ENCODE data around the gene DYRK1A.

Gene DYRK1A

GRCh38 chr21:37339552-37339939 lies 27.0 kb upstream of the DYRK1A start:
- TF ChIP-seq, protein P1, sequence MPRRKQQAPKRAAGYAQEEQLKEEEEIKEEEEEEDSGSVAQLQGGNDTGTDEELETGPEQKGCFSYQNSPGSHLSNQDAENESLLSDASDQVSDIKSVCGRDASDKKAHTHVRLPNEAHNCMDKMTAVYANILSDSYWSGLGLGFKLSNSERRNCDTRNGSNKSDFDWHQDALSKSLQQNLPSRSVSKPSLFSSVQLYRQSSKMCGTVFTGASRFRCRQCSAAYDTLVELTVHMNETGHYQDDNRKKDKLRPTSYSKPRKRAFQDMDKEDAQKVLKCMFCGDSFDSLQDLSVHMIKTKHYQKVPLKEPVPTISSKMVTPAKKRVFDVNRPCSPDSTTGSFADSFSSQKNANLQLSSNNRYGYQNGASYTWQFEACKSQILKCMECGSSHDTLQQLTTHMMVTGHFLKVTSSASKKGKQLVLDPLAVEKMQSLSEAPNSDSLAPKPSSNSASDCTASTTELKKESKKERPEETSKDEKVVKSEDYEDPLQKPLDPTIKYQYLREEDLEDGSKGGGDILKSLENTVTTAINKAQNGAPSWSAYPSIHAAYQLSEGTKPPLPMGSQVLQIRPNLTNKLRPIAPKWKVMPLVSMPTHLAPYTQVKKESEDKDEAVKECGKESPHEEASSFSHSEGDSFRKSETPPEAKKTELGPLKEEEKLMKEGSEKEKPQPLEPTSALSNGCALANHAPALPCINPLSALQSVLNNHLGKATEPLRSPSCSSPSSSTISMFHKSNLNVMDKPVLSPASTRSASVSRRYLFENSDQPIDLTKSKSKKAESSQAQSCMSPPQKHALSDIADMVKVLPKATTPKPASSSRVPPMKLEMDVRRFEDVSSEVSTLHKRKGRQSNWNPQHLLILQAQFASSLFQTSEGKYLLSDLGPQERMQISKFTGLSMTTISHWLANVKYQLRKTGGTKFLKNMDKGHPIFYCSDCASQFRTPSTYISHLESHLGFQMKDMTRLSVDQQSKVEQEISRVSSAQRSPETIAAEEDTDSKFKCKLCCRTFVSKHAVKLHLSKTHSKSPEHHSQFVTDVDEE (CRISPR knock-in tag; IDR thresholded peaks at IDR 0.05) = 0 out of 2 replicates have a peak, but pooled peaks have one; percentile 40
- TF ChIP-seq, protein P2, sequence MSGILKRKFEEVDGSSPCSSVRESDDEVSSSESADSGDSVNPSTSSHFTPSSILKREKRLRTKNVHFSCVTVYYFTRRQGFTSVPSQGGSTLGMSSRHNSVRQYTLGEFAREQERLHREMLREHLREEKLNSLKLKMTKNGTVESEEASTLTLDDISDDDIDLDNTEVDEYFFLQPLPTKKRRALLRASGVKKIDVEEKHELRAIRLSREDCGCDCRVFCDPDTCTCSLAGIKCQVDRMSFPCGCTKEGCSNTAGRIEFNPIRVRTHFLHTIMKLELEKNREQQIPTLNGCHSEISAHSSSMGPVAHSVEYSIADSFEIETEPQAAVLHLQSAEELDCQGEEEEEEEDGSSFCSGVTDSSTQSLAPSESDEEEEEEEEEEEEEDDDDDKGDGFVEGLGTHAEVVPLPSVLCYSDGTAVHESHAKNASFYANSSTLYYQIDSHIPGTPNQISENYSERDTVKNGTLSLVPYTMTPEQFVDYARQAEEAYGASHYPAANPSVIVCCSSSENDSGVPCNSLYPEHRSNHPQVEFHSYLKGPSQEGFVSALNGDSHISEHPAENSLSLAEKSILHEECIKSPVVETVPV (CRISPR knock-in tag; IDR thresholded peaks at IDR 0.05) = 0 out of 2 replicates have a peak, but pooled peaks have one; percentile 25
- no peak for TF ChIP-seq OSR1 (CRISPR knock-in tag; IDR thresholded peaks at IDR 0.05)
- TF ChIP-seq CSDC2 (CRISPR knock-in tag; IDR thresholded peaks at IDR 0.05) = no peak
- peak; percentile 85 for TF ChIP-seq ISL1 (CRISPR knock-in tag; IDR thresholded peaks at IDR 0.05)
- no peak for TF ChIP-seq ZNF8 (CRISPR knock-in tag; IDR thresholded peaks at IDR 0.05)
- TF ChIP-seq ZC3H10 (CRISPR knock-in tag; IDR thresholded peaks at IDR 0.05) = 0 out of 2 replicates have a peak, but pooled peaks have one; percentile 17
- no peak for TF ChIP-seq PATZ1 (CRISPR knock-in tag; IDR thresholded peaks at IDR 0.05; ENCODE audit: borderline replicate concordance)
- TF ChIP-seq TCF4 (CRISPR knock-in tag; IDR thresholded peaks at IDR 0.05; ENCODE audit: borderline replicate concordance) = peak; percentile 87
- no peak; the same call in 2 of the 3 replicates for ATAC-seq

DNA sequence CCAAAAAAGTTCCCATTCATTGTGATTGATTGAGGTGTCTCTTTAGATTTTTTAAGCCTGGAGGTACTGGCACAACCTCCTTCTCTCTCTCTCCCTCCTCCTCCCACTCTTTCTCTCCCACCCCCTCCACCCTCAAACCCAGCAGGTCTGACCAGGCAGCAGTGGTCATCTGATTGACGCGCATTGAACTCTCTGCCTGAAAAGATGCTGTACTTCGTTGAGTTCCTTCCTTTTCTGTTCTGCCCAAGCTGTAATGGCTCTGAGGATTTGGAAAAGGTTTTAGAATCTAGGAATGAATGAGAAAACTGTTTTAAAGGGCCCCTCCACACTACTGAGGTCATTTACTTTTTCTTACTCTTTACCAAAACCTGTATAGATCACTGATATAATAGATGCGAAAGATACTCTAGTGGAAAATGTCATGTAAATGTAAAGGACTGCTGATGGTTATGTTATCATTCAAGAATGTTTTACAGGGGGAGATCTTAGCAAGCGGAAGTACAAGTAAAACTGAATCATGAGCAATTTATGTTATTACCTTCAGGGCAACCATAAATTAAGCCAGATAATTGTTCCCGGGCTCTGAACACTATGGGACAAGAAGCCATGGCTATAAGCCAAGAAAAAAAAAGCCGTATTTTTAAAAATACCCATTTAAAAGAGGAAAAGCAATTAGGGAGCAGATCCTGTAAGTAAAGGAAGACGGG lies 25.2 kb upstream of the DYRK1A start:
- ATAC-seq = peak; percentile 58
- TF ChIP-seq CSDC2 (CRISPR knock-in tag; IDR thresholded peaks at IDR 0.05) = no peak
- no peak for TF ChIP-seq GLIS3 (CRISPR knock-in tag; IDR thresholded peaks at IDR 0.05)
- no peak for TF ChIP-seq BACH2 (CRISPR knock-in tag; IDR thresholded peaks at IDR 0.05; ENCODE audit: borderline replicate concordance)
- TF ChIP-seq, protein P3, sequence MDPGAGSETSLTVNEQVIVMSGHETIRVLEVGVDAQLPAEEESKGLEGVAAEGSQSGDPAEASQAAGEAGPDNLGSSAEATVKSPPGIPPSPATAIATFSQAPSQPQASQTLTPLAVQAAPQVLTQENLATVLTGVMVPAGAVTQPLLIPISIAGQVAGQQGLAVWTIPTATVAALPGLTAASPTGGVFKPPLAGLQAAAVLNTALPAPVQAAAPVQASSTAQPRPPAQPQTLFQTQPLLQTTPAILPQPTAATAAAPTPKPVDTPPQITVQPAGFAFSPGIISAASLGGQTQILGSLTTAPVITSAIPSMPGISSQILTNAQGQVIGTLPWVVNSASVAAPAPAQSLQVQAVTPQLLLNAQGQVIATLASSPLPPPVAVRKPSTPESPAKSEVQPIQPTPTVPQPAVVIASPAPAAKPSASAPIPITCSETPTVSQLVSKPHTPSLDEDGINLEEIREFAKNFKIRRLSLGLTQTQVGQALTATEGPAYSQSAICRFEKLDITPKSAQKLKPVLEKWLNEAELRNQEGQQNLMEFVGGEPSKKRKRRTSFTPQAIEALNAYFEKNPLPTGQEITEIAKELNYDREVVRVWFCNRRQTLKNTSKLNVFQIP (CRISPR knock-in tag; IDR thresholded peaks at IDR 0.05; ENCODE audit: borderline replicate concordance, low read depth) = no peak
- TF ChIP-seq RARB (CRISPR knock-in tag; IDR thresholded peaks at IDR 0.05) = no peak
- no peak for TF ChIP-seq ZC3H10 (CRISPR knock-in tag; IDR thresholded peaks at IDR 0.05)
- TF ChIP-seq, protein P1 (CRISPR knock-in tag; IDR thresholded peaks at IDR 0.05) = no peak
- TF ChIP-seq ISL1 (CRISPR knock-in tag; IDR thresholded peaks at IDR 0.05) = peak; percentile 89
- TF ChIP-seq, protein P2 (CRISPR knock-in tag; IDR thresholded peaks at IDR 0.05) = peak; percentile 90; the same call in 1 of the 2 replicates
- TF ChIP-seq PATZ1 (CRISPR knock-in tag; IDR thresholded peaks at IDR 0.05; ENCODE audit: borderline replicate concordance) = peak; percentile 86
- TF ChIP-seq ZNF70 (CRISPR knock-in tag; IDR thresholded peaks at IDR 0.05) = 0 out of 2 replicates have a peak, but pooled peaks have one; percentile 59
- TF ChIP-seq SNAI2 (CRISPR knock-in tag; IDR thresholded peaks at IDR 0.05) = 0 out of 2 replicates have a peak, but pooled peaks have one; percentile 31
- TF ChIP-seq ZNF565 (CRISPR knock-in tag; conservative IDR thresholded peaks at IDR 0.05; ENCODE audit: low read depth) = no peak
- TF ChIP-seq ESRRG (CRISPR knock-in tag; IDR thresholded peaks at IDR 0.05) = 0 out of 2 replicates have a peak, but pooled peaks have one; percentile 7
- no peak for TF ChIP-seq ARNTL (CRISPR knock-in tag; IDR thresholded peaks at IDR 0.05; ENCODE audit: borderline replicate concordance, low read depth)
- TF ChIP-seq OSR1 (CRISPR knock-in tag; IDR thresholded peaks at IDR 0.05) = no peak
- TF ChIP-seq PPARA (CRISPR knock-in tag; IDR thresholded peaks at IDR 0.05; ENCODE audit: borderline replicate concordance) = no peak
- TF ChIP-seq ZFP30 (CRISPR knock-in tag; IDR thresholded peaks at IDR 0.05) = no peak
- TF ChIP-seq TCF4 (CRISPR knock-in tag; IDR thresholded peaks at IDR 0.05; ENCODE audit: borderline replicate concordance) = 0 out of 2 replicates have a peak, but pooled peaks have one; percentile 37
- no peak for TF ChIP-seq ZFP3 (CRISPR knock-in tag; IDR thresholded peaks at IDR 0.05)
- TF ChIP-seq TOX (CRISPR knock-in tag; IDR thresholded peaks at IDR 0.05; ENCODE audit: borderline replicate concordance) = no peak
